Nephron (organoid): ENCODE data around the gene MLST8.

Experiments used
- H3K27ac Mint-ChIP-seq, 3 experiments: 2 replicates each; pipeline ENCODE4 v1.8.0; 2020; ENCODE audit warnings: mixed read lengths in 3 of 3, mild to moderate bottlenecking in 2 of 3, moderate library complexity in 1 of 3
- H3K27me3 Mint-ChIP-seq: 2 replicates; pipeline ENCODE4 v1.8.0; 2021; ENCODE audit warnings: low read depth, mild to moderate bottlenecking, moderate library complexity, mixed read lengths
- H3K36me3 Mint-ChIP-seq: 2 replicates; pipeline ENCODE4 v1.8.0; 2020; ENCODE audit warnings: low read depth, mixed read lengths
- H3K4me1 Mint-ChIP-seq: 2 replicates; pipeline ENCODE4 v1.8.0; 2020; ENCODE audit warnings: mixed read lengths
- H3K4me3 Mint-ChIP-seq, 3 experiments: 2 replicates each; pipeline ENCODE4 v1.8.0; 2020; ENCODE audit warnings: mild to moderate bottlenecking in 3 of 3, mixed read lengths in 3 of 3, moderate library complexity in 2 of 3
- H3K9me3 Mint-ChIP-seq: 2 replicates; pipeline ENCODE4 v1.8.0; 2020; ENCODE audit warnings: mixed read lengths
- TF ChIP-seq, protein P1 (sequence below), 3 experiments: fragments of 200-600 bp; sonication (generic); IDR thresholded peaks; one replicate each; pipeline ENCODE4 v1.5.0; 2021; ENCODE audit warnings: antibody characterized with exemption in 3 of 3; ENCODE audit not compliant: unreplicated experiment in 3 of 3

MLST8 gene

GRCh38 chr16:2171601-2172178, 33.6 kb upstream of the MLST8 start:
- H3K27me3 Mint-ChIP-seq, result no peaks in the 10 kb centered on the region
- peaks cover 12% of the 10 kb centered on the region for H3K36me3 Mint-ChIP-seq
- H3K4me3 Mint-ChIP-seq, result no peak overlapping the region
- TF ChIP-seq, protein P1, sequence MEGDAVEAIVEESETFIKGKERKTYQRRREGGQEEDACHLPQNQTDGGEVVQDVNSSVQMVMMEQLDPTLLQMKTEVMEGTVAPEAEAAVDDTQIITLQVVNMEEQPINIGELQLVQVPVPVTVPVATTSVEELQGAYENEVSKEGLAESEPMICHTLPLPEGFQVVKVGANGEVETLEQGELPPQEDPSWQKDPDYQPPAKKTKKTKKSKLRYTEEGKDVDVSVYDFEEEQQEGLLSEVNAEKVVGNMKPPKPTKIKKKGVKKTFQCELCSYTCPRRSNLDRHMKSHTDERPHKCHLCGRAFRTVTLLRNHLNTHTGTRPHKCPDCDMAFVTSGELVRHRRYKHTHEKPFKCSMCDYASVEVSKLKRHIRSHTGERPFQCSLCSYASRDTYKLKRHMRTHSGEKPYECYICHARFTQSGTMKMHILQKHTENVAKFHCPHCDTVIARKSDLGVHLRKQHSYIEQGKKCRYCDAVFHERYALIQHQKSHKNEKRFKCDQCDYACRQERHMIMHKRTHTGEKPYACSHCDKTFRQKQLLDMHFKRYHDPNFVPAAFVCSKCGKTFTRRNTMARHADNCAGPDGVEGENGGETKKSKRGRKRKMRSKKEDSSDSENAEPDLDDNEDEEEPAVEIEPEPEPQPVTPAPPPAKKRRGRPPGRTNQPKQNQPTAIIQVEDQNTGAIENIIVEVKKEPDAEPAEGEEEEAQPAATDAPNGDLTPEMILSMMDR (IDR thresholded peaks at IDR 0.05; ENCODE audit: unreplicated experiment in 3 of 3), result no peak
- no peaks in the 10 kb centered on the region for H3K4me1 Mint-ChIP-seq
- no peaks in the 10 kb centered on the region for H3K9me3 Mint-ChIP-seq
- H3K27ac Mint-ChIP-seq, result no peak overlapping the region

DNA sequence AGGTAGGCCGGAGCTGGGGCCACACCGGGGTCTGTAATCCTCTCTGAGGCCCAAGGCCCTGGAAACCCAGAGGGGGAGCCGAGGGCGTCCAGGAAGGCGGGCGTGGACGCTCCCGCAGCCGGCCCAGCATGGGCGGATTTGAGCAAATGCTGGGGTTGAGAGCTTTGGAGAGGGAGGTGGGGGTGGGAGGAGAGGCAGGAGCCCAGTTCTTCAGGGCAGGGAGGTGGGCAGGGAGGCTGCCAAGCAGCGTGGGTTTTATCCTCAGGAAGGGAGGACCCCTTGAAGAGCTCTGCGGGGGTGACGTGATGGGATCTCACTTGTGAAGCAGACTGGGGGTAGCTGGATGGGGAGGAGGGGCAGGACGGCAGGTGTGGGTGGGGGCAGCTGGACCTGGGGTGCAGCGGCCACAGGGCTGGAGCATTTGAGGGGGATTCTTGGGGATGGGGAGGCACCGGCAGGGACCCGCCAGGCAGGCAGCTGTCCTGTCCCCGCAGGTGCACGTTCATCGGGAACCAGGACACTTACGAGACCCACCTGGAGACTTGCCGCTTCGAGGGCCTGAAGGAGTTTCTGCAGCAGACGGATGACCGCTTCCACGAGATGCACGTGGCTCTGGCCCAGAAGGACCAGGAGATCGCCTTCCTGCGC, 32.4 kb upstream of the MLST8 start:
- peaks cover 12% of the 10 kb centered on the region for H3K36me3 Mint-ChIP-seq
- H3K27me3 Mint-ChIP-seq, result no peaks in the 10 kb centered on the region
- H3K4me1 Mint-ChIP-seq, result no peaks in the 10 kb centered on the region
- no peak overlapping the region for H3K27ac Mint-ChIP-seq
- H3K9me3 Mint-ChIP-seq, result no peaks in the 10 kb centered on the region
- no peak overlapping the region for H3K4me3 Mint-ChIP-seq
- TF ChIP-seq, protein P1 (IDR thresholded peaks at IDR 0.05; ENCODE audit: unreplicated experiment in 3 of 3), result no peak

DNA sequence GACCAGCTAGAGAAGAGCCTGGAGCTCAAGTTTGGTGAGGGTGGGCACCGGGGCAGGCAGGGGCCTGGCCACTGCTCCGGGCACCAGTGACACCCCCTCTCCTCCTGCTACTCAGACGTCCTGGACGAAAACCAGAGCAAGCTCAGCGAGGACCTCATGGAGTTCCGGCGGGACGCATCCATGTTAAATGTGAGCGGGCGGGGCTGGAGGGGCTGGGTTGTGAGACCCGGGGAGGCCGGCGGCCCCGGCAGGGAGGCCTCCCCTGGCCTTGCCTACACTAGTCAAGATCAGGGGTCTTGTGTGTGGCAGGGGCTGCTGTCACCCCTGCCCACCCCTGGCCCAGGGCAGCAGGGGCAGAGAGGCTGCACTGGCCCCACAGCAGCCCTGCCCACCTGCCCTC, 31.9 kb upstream of the MLST8 start:
- H3K4me1 Mint-ChIP-seq, result no peaks in the 10 kb centered on the region
- H3K9me3 Mint-ChIP-seq, result no peaks in the 10 kb centered on the region
- no peaks in the 10 kb centered on the region for H3K27me3 Mint-ChIP-seq
- H3K4me3 Mint-ChIP-seq, result no peak overlapping the region
- H3K36me3 Mint-ChIP-seq, result peaks cover 12% of the 10 kb centered on the region
- TF ChIP-seq, protein P1 (IDR thresholded peaks at IDR 0.05; ENCODE audit: unreplicated experiment in 3 of 3), result no peak
- no peak overlapping the region for H3K27ac Mint-ChIP-seq

GRCh38 chr16:2173916-2174315, 31.3 kb upstream of the MLST8 start:
- TF ChIP-seq, protein P1 (IDR thresholded peaks at IDR 0.05; ENCODE audit: unreplicated experiment in 3 of 3), result no peak
- no peak overlapping the region for H3K4me3 Mint-ChIP-seq
- no peaks in the 10 kb centered on the region for H3K9me3 Mint-ChIP-seq
- H3K36me3 Mint-ChIP-seq, result peaks cover 12% of the 10 kb centered on the region
- H3K4me1 Mint-ChIP-seq, result no peaks in the 10 kb centered on the region
- H3K27ac Mint-ChIP-seq, result no peak overlapping the region
- H3K27me3 Mint-ChIP-seq, result no peaks in the 10 kb centered on the region

- Mint-ChIP-seq H3K4me1 (no peaks in the 10 kb centered on the region), H3K36me3 (peaks cover 12% of the 10 kb centered on the region), H3K27ac (no peak overlapping the region), H3K4me3 (no peak overlapping the region), H3K27me3 (no peaks in the 10 kb centered on the region), H3K9me3 (no peaks in the 10 kb centered on the region)
- TF ChIP-seq, protein P1 (IDR thresholded peaks at IDR 0.05; ENCODE audit: unreplicated experiment in 3 of 3), result no peak
Measured at GRCh38 chr16:2174396-2175131, 30.7 kb upstream of the MLST8 start.
